Measurements from ENCODE around the gene SAMD4A.

SAMD4A gene

GRCh38 chr14:54716862-54717261, 149.9 kb downstream of the SAMD4A start:
- DNase-seq (ENCODE audit: low read depth, low spot score) = no peak
- ChIA-PET CTCF (interaction anchor here (1.0 to 1.3 kb wide), 2 partner anchors 8 to 56 kb away, joined by 3 read pairs; no protein-coding TSS in a partner anchor), POLR2A (no interaction called here)
- TF ChIP-seq, protein P1, sequence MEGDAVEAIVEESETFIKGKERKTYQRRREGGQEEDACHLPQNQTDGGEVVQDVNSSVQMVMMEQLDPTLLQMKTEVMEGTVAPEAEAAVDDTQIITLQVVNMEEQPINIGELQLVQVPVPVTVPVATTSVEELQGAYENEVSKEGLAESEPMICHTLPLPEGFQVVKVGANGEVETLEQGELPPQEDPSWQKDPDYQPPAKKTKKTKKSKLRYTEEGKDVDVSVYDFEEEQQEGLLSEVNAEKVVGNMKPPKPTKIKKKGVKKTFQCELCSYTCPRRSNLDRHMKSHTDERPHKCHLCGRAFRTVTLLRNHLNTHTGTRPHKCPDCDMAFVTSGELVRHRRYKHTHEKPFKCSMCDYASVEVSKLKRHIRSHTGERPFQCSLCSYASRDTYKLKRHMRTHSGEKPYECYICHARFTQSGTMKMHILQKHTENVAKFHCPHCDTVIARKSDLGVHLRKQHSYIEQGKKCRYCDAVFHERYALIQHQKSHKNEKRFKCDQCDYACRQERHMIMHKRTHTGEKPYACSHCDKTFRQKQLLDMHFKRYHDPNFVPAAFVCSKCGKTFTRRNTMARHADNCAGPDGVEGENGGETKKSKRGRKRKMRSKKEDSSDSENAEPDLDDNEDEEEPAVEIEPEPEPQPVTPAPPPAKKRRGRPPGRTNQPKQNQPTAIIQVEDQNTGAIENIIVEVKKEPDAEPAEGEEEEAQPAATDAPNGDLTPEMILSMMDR (IDR thresholded peaks at IDR 0.05; ENCODE audit: insufficient read depth, low read length, missing control alignments) = no peak
- H3K4me3 ChIP-seq (ENCODE audit: low read depth, low read length) = no peak overlapping the region

DNA sequence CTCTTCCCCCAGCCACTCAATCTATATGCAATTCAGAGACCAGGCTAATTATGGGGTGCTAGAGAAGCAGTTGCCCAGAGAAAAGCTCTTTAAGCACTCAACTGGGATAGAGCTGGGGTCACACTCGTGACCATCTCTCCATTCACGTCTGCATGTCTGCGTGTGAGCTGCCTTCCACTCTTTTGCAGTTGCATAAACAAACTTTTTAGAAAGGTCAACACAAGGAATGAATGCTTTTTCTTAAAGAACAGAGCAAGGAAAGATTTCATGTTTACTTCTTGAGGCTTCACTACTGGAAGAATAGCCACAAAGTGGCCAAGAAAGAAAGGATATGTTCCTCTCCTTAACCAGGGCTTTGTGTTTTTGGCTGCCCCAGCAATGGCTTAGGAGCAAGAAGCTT, 151.1 kb downstream of the SAMD4A start:
- CTCF ChIA-PET = interaction anchor here (1.1 to 1.3 kb wide), 2 partner anchors 23 to 55 kb away, joined by 3 to 5 read pairs; no protein-coding TSS in a partner anchor
- no peak for DNase-seq (ENCODE audit: low read depth, low spot score)
- TF ChIP-seq, protein P1 (IDR thresholded peaks at IDR 0.05; ENCODE audit: insufficient read depth, low read length, missing control alignments) = no peak
- POLR2A ChIA-PET = no interaction called here
- no peak overlapping the region for H3K4me3 ChIP-seq (ENCODE audit: low read depth, low read length)

- CTCF ChIA-PET = interaction anchor here (1.0 to 1.7 kb wide), 4 partner anchors 9 to 28 kb away, joined by 3 to 4 read pairs (median 4); no protein-coding TSS in a partner anchor
- POLR2A ChIA-PET = no interaction called here
- DNase-seq (ENCODE audit: low read depth, low spot score) = no peak
- H3K4me3 ChIP-seq (ENCODE audit: low read depth, low read length) = no peak overlapping the region
- TF ChIP-seq, protein P1 (IDR thresholded peaks at IDR 0.05; ENCODE audit: insufficient read depth, low read length, missing control alignments) = no peak
Observed at GRCh38 chr14:54719406-54719805, 152.5 kb downstream of the SAMD4A start.

- ChIA-PET POLR2A (interaction anchor here (1.6 kb wide), 1 partner anchor 9 kb away, joined by 3 read pairs; no protein-coding TSS in a partner anchor), CTCF (interaction anchor here (1.0 to 1.8 kb wide), 3 partner anchors 28 to 51 kb away, joined by 4 to 7 read pairs (median 6); no protein-coding TSS in a partner anchor)
- TF ChIP-seq, protein P1 (IDR thresholded peaks at IDR 0.05; ENCODE audit: insufficient read depth, low read length, missing control alignments) = no peak
- no peak for DNase-seq (ENCODE audit: low read depth, low spot score)
- H3K4me3 ChIP-seq (ENCODE audit: low read depth, low read length) = no peak overlapping the region
Observed at GRCh38 chr14:54722791-54723432, 156.0 kb downstream of the SAMD4A start.

DNA sequence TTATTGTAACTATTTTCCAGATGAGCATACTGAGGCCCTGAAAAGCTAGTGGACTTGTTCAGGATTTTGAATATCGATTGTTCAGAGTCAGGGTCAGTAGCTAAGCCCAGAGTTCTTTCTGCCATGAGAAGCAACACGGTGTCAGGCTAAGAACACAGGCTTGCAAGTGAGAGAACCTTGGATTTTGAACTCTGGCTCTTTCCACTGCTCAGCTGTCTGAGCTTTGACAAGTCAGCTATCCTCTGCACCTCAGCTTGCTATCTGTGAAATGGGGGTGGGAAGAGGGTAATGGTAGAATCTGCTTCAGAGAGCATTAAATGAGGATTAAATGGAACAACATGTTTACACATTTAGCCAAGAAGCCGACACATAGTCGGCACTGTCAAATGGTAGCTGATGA, 157.2 kb downstream of the SAMD4A start:
- ChIA-PET POLR2A (no interaction called here), CTCF (interaction anchor here (1.3 to 1.7 kb wide), 3 partner anchors 14 to 160 kb away, joined by 3 to 8 read pairs (median 4); no protein-coding TSS in a partner anchor)
- TF ChIP-seq, protein P1 (IDR thresholded peaks at IDR 0.05; ENCODE audit: insufficient read depth, low read length, missing control alignments) = no peak
- no peak for DNase-seq (ENCODE audit: low read depth, low spot score)
- no peak overlapping the region for H3K4me3 ChIP-seq (ENCODE audit: low read depth, low read length)

DNA sequence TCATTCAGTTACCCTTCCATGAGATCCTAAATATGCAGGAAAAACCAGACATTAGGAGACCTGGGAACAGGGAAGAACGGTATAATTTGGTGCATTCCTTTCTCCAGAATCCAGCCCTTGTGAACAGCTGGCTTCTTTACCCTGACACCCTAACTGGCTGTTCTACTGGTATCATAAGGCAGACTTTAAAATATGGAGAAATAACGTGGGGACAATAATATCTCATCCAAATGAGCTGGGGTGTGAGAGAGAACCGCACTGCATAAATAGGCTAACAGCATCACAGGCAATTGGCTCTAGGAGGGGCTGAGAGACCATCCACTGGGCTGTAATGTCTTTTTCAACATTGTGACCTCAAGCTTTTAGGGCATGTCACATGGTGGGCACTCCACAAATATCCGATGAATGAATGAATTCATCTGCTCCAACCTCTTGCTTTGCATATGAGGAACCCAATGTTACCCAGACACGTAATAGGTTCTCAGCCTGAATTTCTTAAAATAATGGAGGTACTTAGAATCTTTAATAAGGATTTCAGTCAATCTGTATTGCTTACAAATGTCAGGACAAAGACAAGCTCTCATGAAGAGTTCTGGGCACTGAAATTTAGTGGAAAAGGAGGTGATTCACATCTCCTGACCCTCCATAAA, 157.9 kb downstream of the SAMD4A start:
- H3K4me3 ChIP-seq (ENCODE audit: low read depth, low read length) = no peak overlapping the region
- CTCF ChIA-PET = interaction anchor here (0.6 to 1.7 kb wide), 5 partner anchors 8 to 161 kb away, joined by 3 to 8 read pairs (median 3); no protein-coding TSS in a partner anchor
- POLR2A ChIA-PET = no interaction called here
- TF ChIP-seq, protein P1 (IDR thresholded peaks at IDR 0.05; ENCODE audit: insufficient read depth, low read length, missing control alignments) = no peak
- no peak for DNase-seq (ENCODE audit: low read depth, low spot score)

Data from AG04449 (cell line).